HG02884 (cell line): Measurements from ENCODE around the gene FCRLB.
"Not testable (repeated sequence)": the region's sequence is repeated elsewhere in the genome, so short reads cannot be mapped to it uniquely, and the experiment has no call there.

Experiments used
- ATAC-seq: cut with Tn5 transposase; IDR thresholded peaks from one replicate; pipeline ENCODE4 v1.9.1; 2021; ENCODE audit warnings: mild to moderate bottlenecking, moderate library complexity; ENCODE audit not compliant: unreplicated experiment

The FCRLB gene

GRCh38 chr1:161739865-161740566 lies 18.7 kb downstream of the FCRLB start:
- peak; percentile 25 for ATAC-seq

GRCh38 chr1:161740921-161741320 lies 19.6 kb downstream of the FCRLB start:
- no peak for ATAC-seq

GRCh38 chr1:161743231-161743630 lies 21.9 kb downstream of the FCRLB start:
- ATAC-seq = no peak

GRCh38 chr1:161747801-161748200 lies 26.5 kb downstream of the FCRLB start:
- no peak for ATAC-seq

GRCh38 chr1:161749509-161750407 lies 28.4 kb downstream of the FCRLB start, which contains the start of gene DUSP12:
Gene DUSP12, plus strand, starts transcription at chr1:161749786. Its CDS starts 16 bp downstream, at chr1:161749802.
- ATAC-seq = peak; percentile 91

- ATAC-seq = no peak
These were observed 42.3 kb downstream of the FCRLB start for GRCh38 chr1:161763522-161764098.

GRCh38 chr1:161766102-161766981 lies 45.0 kb downstream of the FCRLB start, which contains the start of gene ATF6:
Gene ATF6, plus strand, starts transcription at chr1:161766320. Its CDS starts 41 bp downstream, at chr1:161766361.
- ATAC-seq = peak; percentile 57

- no peak for ATAC-seq
These were observed 47.1 kb downstream of the FCRLB start for GRCh38 chr1:161768461-161768860.

GRCh38 chr1:161768986-161769672 lies 47.8 kb downstream of the FCRLB start:
- ATAC-seq = no peak

- ATAC-seq = not testable (repeated sequence)
These were observed 48.3 kb downstream of the FCRLB start for GRCh38 chr1:161769673-161770045.

GRCh38 chr1:161770250-161770649 lies 48.9 kb downstream of the FCRLB start:
- ATAC-seq = no peak

GRCh38 chr1:161771161-161771560 lies 49.8 kb downstream of the FCRLB start:
- no peak for ATAC-seq

GRCh38 chr1:161771973-161772372 lies 50.6 kb downstream of the FCRLB start:
- ATAC-seq = no peak

- no peak for ATAC-seq
These were observed 51.1 kb downstream of the FCRLB start for GRCh38 chr1:161772397-161772796.

GRCh38 chr1:161773791-161774190 lies 52.4 kb downstream of the FCRLB start:
- no peak for ATAC-seq

GRCh38 chr1:161777261-161777660 lies 55.9 kb downstream of the FCRLB start:
- ATAC-seq = no peak
